Neural cell (in vitro differentiated cells): ENCODE results near the gene MYADML2.

Source experiments
- POLR2AphosphoS5 ChIP-seq: IDR thresholded peaks from 2 replicates; pipeline ENCODE4 v1.6.1; 2012
- TAF1 ChIP-seq: IDR thresholded peaks from 2 replicates; pipeline ENCODE4 v1.6.1; 2012; ENCODE audit warnings: low read depth

DNA sequence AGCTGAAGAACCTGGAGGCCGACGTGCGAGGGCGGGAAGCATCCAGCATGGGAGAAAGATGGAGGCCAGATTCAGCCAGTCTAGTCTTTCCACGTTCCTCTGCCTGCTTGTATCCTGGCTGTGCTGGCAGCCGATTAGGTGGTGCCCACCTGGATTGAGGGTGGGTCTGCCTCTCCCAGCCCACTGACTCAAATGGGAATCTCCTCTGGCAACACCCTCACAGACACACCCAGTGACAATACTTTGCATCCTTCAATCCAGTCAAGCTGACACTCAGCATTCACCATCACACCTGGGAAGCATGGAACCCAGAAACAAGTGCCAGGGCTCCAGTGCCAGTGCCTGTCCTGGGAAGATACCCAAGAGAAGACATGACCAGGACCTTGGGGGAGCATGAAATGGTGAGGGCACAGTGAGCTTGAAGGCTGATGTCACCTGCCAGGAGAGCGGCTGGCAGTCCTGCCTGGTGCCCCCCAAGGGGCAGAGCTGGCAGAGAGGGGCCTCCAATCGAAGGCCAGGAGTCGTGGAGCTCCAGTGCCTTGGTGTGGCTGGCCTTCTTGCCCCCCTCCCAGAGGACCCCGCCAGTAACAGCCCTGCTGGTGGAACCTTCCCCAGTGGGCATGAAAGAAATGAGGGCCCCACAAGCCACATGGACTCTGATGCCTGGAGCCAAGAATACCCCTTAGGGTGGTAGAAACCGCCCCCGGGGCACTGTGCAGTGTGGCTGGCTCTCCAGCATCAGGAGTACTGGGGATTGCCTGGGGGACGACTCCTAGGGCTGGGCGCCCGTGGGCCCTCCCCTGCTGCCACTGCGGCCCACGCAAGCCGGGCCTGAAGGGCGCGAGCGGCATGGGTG is 45.6 kb downstream of the MYADML2 start:
- TF ChIP-seq POLR2AphosphoS5 (no peak), TAF1 (no peak)
